Mesendoderm (in vitro differentiated cells): Measurements from ENCODE around the gene CCDC170.

Experiments used
- DNase-seq: peaks from one replicate; pipeline ENCODE4 v3.0.0; 2013
- H2AK5ac ChIP-seq: 2 replicates; pipeline ENCODE4 v1.6.1; 2013; ENCODE audit warnings: low read length, inconsistent platforms
- H2BK120ac ChIP-seq: 2 replicates; pipeline ENCODE4 v1.6.1; 2013; ENCODE audit warnings: low read depth, mild to moderate bottlenecking, low read length, moderate library complexity, mixed read lengths
- H2BK15ac ChIP-seq: replicated peaks from 2 replicates; pipeline ENCODE4 v1.6.1; 2013; ENCODE audit warnings: low read depth, mild to moderate bottlenecking, moderate library complexity
- H2BK5ac ChIP-seq: 2 replicates; pipeline ENCODE4 v1.6.1; 2013; ENCODE audit warnings: low read length, inconsistent platforms
- H3K18ac ChIP-seq: 2 replicates; pipeline ENCODE4 v1.6.1; 2013; ENCODE audit warnings: mild to moderate bottlenecking, low read length, mixed read lengths
- H3K23ac ChIP-seq: one replicate; pipeline ENCODE4 v1.6.1; 2013; ENCODE audit warnings: low read length
- H3K27ac ChIP-seq: 2 replicates; pipeline ENCODE4 v1.5.1; 2013; ENCODE audit warnings: low read depth, mild to moderate bottlenecking, inconsistent platforms, low read length, moderate library complexity
- H3K27me3 ChIP-seq: 2 replicates; pipeline ENCODE4 v1.6.1; 2013; ENCODE audit warnings: low read length, control low read depth, mild to moderate bottlenecking, inconsistent platforms; ENCODE audit not compliant: insufficient read depth, poor library complexity
- H3K36me3 ChIP-seq: 2 replicates; pipeline ENCODE4 v1.6.1; 2013; ENCODE audit warnings: low read length, inconsistent platforms; ENCODE audit not compliant: control insufficient read depth, insufficient read depth
- H3K4ac ChIP-seq: one replicate; pipeline ENCODE4 v1.6.1; 2013; ENCODE audit warnings: low read depth, mild to moderate bottlenecking, low read length, moderate library complexity
- H3K4me1 ChIP-seq: 2 replicates; pipeline ENCODE4 v1.6.1; 2013; ENCODE audit warnings: low read depth, low read length, inconsistent platforms; ENCODE audit not compliant: control insufficient read depth
- H3K4me2 ChIP-seq: 2 replicates; pipeline ENCODE4 v1.6.1; 2013; ENCODE audit warnings: low read length
- H3K4me3 ChIP-seq: 2 replicates; pipeline ENCODE4 v1.5.1; 2013; ENCODE audit warnings: mild to moderate bottlenecking, low read length
- H3K56ac ChIP-seq: one replicate; pipeline ENCODE4 v1.6.1; 2013; ENCODE audit warnings: low read length
- H3K79me1 ChIP-seq: 2 replicates; pipeline ENCODE4 v1.6.1; 2013; ENCODE audit warnings: low read length, inconsistent platforms
- H3K79me2 ChIP-seq: 2 replicates; pipeline ENCODE4 v1.6.1; 2013; ENCODE audit warnings: mild to moderate bottlenecking, low read length; ENCODE audit not compliant: control insufficient read depth, insufficient read depth
- H3K9ac ChIP-seq: 2 replicates; pipeline ENCODE4 v1.6.1; 2013; ENCODE audit warnings: low read length, inconsistent platforms
- H4K5ac ChIP-seq: one replicate; pipeline ENCODE4 v1.6.1; 2013; ENCODE audit warnings: low read length
- H4K8ac ChIP-seq: one replicate; pipeline ENCODE4 v1.6.1; 2013; ENCODE audit warnings: low read depth, mild to moderate bottlenecking, control low read depth, low read length, moderate library complexity
- WGBS: extraction: QIAGEN DNeasy Blood & Tissue Kit; methylation state at CpG from one replicate; pipeline ENCODE4 v1.1.7; 2013; ENCODE audit warnings: low lambda C conversion rate, missing lambda C conversion rate; ENCODE audit not compliant: insufficient coverage; ENCODE audit errors: extremely low coverage; 5-methylcytosine and 5-hydroxymethylcytosine counted together

Gene CCDC170

GRCh38 chr6:151630991-151631655 lies 137.3 kb downstream of the CCDC170 start:
- no peak overlapping the region for H3K18ac ChIP-seq
- H3K27ac ChIP-seq, result no peak overlapping the region
- WGBS, result no CpG with 5 or more reads among the region's 5 CpGs
- H3K4ac ChIP-seq, result no peak overlapping the region
- H2BK5ac ChIP-seq, result no peak overlapping the region
- H3K9ac ChIP-seq, result no peak overlapping the region
- H3K36me3 ChIP-seq, result no peaks in the 10 kb centered on the region
- H3K23ac ChIP-seq, result no peak overlapping the region
- no peak overlapping the region for H2BK15ac ChIP-seq
- no peak overlapping the region for H3K4me2 ChIP-seq
- no peaks in the 10 kb centered on the region for H3K79me2 ChIP-seq
- no peak overlapping the region for H3K4me3 ChIP-seq
- no peak for DNase-seq
- H4K5ac ChIP-seq, result no peak overlapping the region
- no peak overlapping the region for H3K56ac ChIP-seq
- no peak overlapping the region for H2AK5ac ChIP-seq
- H3K27me3 ChIP-seq, result no peaks in the 10 kb centered on the region
- H3K79me1 ChIP-seq, result no peaks in the 10 kb centered on the region
- H3K4me1 ChIP-seq, result no peaks in the 10 kb centered on the region
- H4K8ac ChIP-seq, result no peak overlapping the region
- H2BK120ac ChIP-seq, result no peak overlapping the region

GRCh38 chr6:151632415-151632987 lies 138.7 kb downstream of the CCDC170 start:
- Histone ChIP-seq H3K36me3 (no peaks in the 10 kb centered on the region), H3K4me2 (no peak overlapping the region), H2BK15ac (no peak overlapping the region), H2AK5ac (no peak overlapping the region), H3K27ac (no peak overlapping the region), H2BK5ac (no peak overlapping the region), H3K56ac (no peak overlapping the region), H3K9ac (no peak overlapping the region), H2BK120ac (no peak overlapping the region), H3K79me2 (no peaks in the 10 kb centered on the region), H4K5ac (no peak overlapping the region), H3K79me1 (no peaks in the 10 kb centered on the region), H3K18ac (no peak overlapping the region), H3K4me3 (no peak overlapping the region), H4K8ac (no peak overlapping the region), H3K4me1 (no peaks in the 10 kb centered on the region), H3K27me3 (no peaks in the 10 kb centered on the region), H3K4ac (no peak overlapping the region), H3K23ac (no peak overlapping the region)
- WGBS, result no CpG with 5 or more reads among the region's 2 CpGs
- DNase-seq, result no peak

GRCh38 chr6:151633526-151634335 lies 139.9 kb downstream of the CCDC170 start:
- Histone ChIP-seq H4K8ac (no peak overlapping the region), H3K56ac (no peak overlapping the region), H3K79me1 (no peaks in the 10 kb centered on the region), H3K4me2 (no peak overlapping the region), H3K4me1 (no peaks in the 10 kb centered on the region), H2AK5ac (no peak overlapping the region), H3K79me2 (no peaks in the 10 kb centered on the region), H3K9ac (no peak overlapping the region), H2BK120ac (no peak overlapping the region), H2BK15ac (no peak overlapping the region), H3K23ac (no peak overlapping the region), H3K36me3 (no peaks in the 10 kb centered on the region), H3K27ac (no peak overlapping the region), H3K4ac (no peak overlapping the region), H2BK5ac (no peak overlapping the region), H4K5ac (no peak overlapping the region), H3K4me3 (no peak overlapping the region), H3K18ac (no peak overlapping the region), H3K27me3 (no peaks in the 10 kb centered on the region)
- no peak for DNase-seq
- WGBS, result no CpG with 5 or more reads among the region's 5 CpGs

GRCh38 chr6:151634336-151634720 lies 140.5 kb downstream of the CCDC170 start:
- Histone ChIP-seq H3K56ac (no peak overlapping the region), H3K4me3 (no peak overlapping the region), H4K8ac (no peak overlapping the region), H4K5ac (no peak overlapping the region), H2BK5ac (no peak overlapping the region), H3K27ac (no peak overlapping the region), H3K79me2 (no peaks in the 10 kb centered on the region), H3K36me3 (no peaks in the 10 kb centered on the region), H3K79me1 (no peaks in the 10 kb centered on the region), H2BK120ac (no peak overlapping the region), H3K4me1 (no peaks in the 10 kb centered on the region), H3K23ac (no peak overlapping the region), H3K27me3 (no peaks in the 10 kb centered on the region), H2BK15ac (no peak overlapping the region), H3K4me2 (no peak overlapping the region), H2AK5ac (no peak overlapping the region), H3K4ac (no peak overlapping the region), H3K18ac (no peak overlapping the region), H3K9ac (no peak overlapping the region)
- no CpG with 5 or more reads among the region's 3 CpGs for WGBS
- DNase-seq, result no peak

GRCh38 chr6:151635741-151636140 lies 141.9 kb downstream of the CCDC170 start:
- Histone ChIP-seq H2BK120ac (no peak overlapping the region), H3K23ac (no peak overlapping the region), H3K4me3 (no peak overlapping the region), H4K8ac (no peak overlapping the region), H3K9ac (no peak overlapping the region), H3K79me2 (no peaks in the 10 kb centered on the region), H3K36me3 (no peaks in the 10 kb centered on the region), H3K27me3 (no peaks in the 10 kb centered on the region), H3K18ac (no peak overlapping the region), H2BK15ac (no peak overlapping the region), H3K79me1 (no peaks in the 10 kb centered on the region), H3K4me1 (no peaks in the 10 kb centered on the region), H2BK5ac (no peak overlapping the region), H3K4me2 (no peak overlapping the region), H3K4ac (no peak overlapping the region), H2AK5ac (no peak overlapping the region), H4K5ac (no peak overlapping the region), H3K56ac (no peak overlapping the region), H3K27ac (no peak overlapping the region)
- no peak for DNase-seq
- no CpG with 5 or more reads among the region's 3 CpGs for WGBS
